Ovary (tissue), 3 donors: ENCODE measurements around the gene NAV1.

ENCODE experiments used
- CTCF ChIP-seq, 3 donors: fragments of 450-650 bp in 2 of 3; fragments of 200-600 bp in 1 of 3; IDR thresholded peaks; one replicate each; pipeline versions ENCODE4 v1.5.1 to v1.8.0; 2016 to 2022; ENCODE audit warnings: antibody characterized with exemption in 3 of 3, mild to moderate bottlenecking in 1 of 3
- EP300 ChIP-seq: sonication (generic); formaldehyde crosslinking; IDR thresholded peaks from one replicate; pipeline ENCODE4 v1.6.1; 2017; ENCODE audit warnings: antibody characterized with exemption
- donor health status: DM: no; HTN: no; CAD: no.

- TF ChIP-seq EP300 = no peak
- no peak for TF ChIP-seq CTCF (IDR thresholded peaks at IDR 0.05)
Measured at GRCh38 chr1:201510734-201511133, 28.2 kb upstream of the NAV1 start.
